ENCODE measurements around the gene SPRYD3.

- no peak for TF ChIP-seq CTCF (IDR thresholded peaks at IDR 0.05)
- TF ChIP-seq POLR2A (IDR thresholded peaks at IDR 0.05) = no peak
Measured at GRCh38 chr12:53060064-53060720, 19.0 kb downstream of the SPRYD3 start.
